PC-3 (cell line): Measurements from ENCODE around the gene PPBP.

Source experiments
- CTCF ChIP-seq: fragments of 300-600 bp; sonication (generic); conservative IDR thresholded peaks from 2 replicates; pipeline ENCODE4 v1.5.1; 2017; ENCODE audit warnings: antibody characterized with exemption, low read depth, mild to moderate bottlenecking, low read length
- EZH2 ChIP-seq: fragments of 300-600 bp; sonication (generic); IDR thresholded peaks from one replicate; pipeline ENCODE4 v1.6.1; 2017; ENCODE audit warnings: antibody characterized with exemption, mild to moderate bottlenecking, low read length; ENCODE audit not compliant: unreplicated experiment
- EZH2phosphoT487 ChIP-seq: fragments of 300-600 bp; sonication (generic); IDR thresholded peaks from 2 replicates; pipeline ENCODE4 v1.6.1; 2018; ENCODE audit warnings: mild to moderate bottlenecking, antibody characterized with exemption, low read length, borderline replicate concordance

GRCh38 chr4:73990988-73991741 lies 3.2 kb upstream of the PPBP start:
- TF ChIP-seq CTCF (no peak), EZH2 (no peak), EZH2phosphoT487 (no peak)
